HG03378 (cell line): ENCODE results near the gene CRELD2.

Source experiments
- ATAC-seq: cut with Tn5 transposase; IDR thresholded peaks from one replicate; pipeline ENCODE4 v1.9.1; 2021; ENCODE audit warnings: mild to moderate bottlenecking, moderate library complexity; ENCODE audit not compliant: unreplicated experiment

The CRELD2 gene

DNA sequence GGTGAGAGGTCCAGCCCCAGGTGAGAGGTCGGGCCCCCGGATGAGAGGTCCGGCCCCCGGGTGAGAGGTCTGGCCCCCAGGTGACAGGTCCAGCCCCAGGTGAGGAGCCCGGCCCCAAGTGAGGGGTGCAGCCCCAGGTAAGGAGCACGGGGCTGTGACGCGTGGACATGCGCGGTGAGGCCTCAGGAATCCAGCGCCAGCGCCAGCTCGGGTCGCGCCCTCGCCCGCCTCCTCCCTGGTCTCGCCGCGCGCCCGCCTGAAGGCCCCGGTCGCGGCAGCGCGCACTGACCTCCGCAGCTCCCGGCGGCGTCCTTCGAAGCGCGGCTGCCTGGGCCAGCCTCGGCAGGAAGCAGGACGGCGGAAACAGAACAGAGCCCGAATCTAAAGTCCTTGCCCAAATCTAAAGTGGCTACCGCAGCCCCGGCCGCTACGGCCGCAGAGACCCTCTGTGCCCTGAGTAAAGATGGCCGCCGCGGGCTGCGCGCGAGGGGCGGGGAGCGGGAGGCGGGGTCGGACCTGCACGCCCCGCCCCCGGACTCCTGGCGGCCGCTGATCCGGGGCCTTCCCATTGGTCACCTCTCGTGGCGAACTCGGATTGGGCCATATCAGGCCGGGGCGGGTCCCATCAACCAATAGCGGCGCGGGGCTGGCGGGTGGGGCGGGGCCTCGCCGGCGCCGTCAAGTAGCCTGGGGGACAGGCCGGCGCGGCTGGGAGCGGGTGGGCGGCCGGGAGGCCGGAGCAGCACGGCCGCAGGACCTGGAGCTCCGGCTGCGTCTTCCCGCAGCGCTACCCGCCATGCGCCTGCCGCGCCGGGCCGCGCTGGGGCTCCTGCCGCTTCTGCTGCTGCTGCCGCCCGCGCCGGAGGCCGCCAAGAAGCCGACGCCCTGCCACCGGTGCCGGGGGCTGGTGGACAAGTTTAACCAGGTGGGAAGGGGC is at the start of gene CRELD2, which contains the start of gene ALG12:
Gene CRELD2 (plus strand): TSS at position 661 of the 937 bp plus-strand sequence. CDS start 136 bp downstream, at position 797.
Gene ALG12 (minus strand): TSS at position 465 of the 937 bp plus-strand sequence. CDS start 4,673 bp downstream, outside the sequence.
- ATAC-seq: peak; percentile 62

GRCh38 chr22:49869086-49869830 is 49.2 kb upstream of the CRELD2 start:
- no peak for ATAC-seq

DNA sequence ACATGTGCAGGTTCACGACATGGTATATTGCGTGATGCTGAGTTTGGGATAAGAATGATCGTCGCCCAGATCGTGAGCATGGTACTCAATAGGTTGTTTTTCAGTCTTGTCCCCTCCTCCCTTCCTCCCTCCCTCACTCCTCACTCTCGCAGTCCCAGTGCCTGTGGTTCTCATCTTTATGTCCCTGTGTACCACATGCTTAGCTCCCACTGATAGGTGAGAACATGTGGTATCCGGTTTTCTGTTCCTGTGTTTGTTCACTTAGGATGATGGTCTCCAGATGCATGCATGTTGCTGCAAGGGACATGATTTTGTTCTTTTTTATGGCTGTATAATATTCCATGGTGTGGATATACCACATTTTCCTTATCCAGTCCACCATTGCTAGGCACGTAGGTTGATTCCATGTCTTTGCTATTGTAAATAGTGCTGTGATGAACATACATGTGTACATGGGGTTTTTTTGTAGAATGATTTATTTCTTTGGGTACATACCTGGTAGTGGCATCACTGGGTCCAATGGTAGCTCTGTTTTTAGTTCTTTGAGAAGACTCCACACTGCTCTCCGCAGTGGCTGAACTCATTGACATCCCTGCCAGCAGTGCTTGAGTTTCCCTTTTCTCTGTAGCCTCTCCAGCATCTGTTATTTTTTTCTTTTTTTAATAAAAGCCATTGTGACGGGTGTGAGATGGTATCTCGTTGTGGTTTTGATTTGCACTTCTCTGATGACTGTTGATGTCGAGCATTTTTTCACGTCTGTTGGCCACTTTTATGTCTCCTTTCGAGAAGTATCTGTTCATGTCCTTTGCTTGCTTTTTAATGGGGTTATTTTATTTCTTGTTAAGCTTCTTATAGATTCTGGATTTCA is 48.4 kb upstream of the CRELD2 start:
- no peak for ATAC-seq

DNA sequence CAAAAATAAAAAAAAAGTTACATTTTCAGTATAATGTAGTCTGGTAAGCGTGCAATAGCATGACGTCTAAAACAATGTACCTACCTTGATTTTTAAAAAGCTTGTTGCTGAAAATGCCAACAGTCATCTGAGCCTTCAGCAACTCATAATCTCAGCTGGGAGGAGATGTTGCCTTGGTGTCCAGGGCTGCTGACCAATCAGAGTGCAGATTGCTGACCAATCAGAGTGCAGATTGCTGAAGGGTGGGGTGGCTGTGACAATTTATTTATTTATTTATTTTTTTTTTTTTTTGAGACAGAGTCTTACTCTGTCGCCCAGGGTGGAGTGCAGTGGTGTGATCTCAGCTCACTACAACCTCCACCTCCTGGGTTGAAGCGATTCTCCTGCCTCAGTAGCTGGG is 47.0 kb upstream of the CRELD2 start:
- ATAC-seq: no peak

DNA sequence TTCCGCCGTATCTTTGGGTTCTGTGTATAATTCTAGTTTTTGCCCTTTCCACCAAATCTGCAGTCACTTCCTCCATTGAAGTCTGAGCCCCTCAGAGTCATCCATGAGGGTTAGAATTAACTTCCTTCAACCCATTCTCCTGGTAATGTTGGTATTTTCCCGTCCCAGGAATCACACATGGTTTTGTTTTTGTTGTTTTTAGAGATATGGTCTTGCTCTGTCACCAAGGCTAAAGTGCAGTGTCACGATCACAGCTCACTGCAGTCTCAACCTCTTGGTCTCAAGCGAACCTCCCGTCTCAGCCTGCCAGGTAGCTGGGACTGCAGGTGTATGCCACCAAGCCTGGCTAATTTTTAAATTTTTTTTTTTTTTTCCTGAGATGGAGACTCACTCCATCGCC is 46.1 kb upstream of the CRELD2 start:
- no peak for ATAC-seq

DNA sequence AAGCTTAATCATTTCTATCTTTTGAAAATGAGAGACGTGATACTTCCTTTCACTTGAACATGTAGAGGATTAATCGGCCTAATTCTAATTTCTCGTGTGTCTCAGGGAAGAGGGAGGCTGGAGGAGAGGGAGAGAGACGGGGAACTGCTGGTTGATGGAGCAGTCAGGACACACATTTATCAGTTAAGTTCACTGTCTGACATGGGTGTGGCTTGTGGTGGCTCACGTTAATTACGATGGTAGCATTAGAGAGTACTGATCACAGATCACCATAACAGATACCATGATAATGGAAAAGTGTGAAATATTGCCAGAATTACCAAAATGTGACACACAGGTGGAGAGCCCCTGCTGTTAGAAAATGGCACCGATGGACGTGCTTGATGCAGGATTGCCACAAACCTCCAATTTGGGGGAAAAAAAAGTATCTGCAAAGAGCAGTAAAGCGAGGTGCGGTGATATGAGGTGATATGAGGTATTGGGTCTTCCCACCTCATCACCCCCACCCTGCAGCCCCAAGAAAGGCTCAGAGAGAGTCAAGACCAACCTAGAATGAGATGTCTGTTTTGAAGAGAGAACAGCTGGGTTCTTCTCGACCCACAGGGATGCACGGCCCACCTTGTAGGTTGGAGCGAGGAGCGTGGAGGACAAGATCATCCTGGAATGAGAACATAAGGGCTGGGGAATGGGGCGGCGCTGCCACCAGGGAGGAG is 45.0 kb upstream of the CRELD2 start:
- ATAC-seq: no peak

DNA sequence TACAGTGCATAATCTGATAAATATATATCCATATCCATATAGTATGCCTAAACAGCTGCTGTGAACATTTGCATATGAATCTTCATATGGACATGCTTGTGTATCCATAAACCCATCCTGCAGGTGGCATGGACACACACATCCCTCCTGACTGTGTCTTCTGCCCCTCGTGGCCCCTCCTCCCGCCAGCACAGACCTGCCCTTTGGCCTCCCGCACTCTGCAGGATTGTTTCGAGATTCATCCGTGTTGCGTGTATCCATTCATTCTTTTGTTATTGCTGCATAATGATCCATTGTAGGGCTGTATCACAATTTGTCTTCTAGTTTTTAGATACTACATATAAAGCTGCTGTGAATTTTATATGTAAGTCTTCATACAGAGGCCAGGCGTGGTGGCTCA is 40.8 kb upstream of the CRELD2 start:
- no peak for ATAC-seq

GRCh38 chr22:49878206-49878605 is 40.2 kb upstream of the CRELD2 start:
- ATAC-seq: no peak

- no peak for ATAC-seq
Observed at GRCh38 chr22:49879871-49880270, 38.6 kb upstream of the CRELD2 start.

GRCh38 chr22:49880281-49880680 is 38.2 kb upstream of the CRELD2 start:
- ATAC-seq: no peak

DNA sequence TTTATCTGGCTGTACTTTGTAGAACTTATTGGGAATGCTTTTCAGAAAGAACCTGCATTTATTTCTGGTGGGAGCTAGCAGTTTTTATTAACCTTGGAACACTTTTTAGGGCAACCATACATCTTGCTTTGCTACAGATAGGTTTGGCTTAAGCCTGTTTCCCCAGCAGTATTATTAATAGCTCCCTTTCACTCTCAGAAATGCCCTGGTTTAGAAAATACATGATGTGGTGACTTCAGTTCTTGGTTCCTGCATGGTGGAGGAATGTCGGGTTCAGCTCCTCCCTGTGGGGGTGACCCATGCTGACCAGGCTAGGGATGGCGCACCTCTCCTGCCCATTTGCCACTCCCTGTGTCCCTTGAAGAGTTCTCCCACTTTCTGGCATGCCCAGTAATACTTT is 36.6 kb upstream of the CRELD2 start:
- no peak for ATAC-seq

DNA sequence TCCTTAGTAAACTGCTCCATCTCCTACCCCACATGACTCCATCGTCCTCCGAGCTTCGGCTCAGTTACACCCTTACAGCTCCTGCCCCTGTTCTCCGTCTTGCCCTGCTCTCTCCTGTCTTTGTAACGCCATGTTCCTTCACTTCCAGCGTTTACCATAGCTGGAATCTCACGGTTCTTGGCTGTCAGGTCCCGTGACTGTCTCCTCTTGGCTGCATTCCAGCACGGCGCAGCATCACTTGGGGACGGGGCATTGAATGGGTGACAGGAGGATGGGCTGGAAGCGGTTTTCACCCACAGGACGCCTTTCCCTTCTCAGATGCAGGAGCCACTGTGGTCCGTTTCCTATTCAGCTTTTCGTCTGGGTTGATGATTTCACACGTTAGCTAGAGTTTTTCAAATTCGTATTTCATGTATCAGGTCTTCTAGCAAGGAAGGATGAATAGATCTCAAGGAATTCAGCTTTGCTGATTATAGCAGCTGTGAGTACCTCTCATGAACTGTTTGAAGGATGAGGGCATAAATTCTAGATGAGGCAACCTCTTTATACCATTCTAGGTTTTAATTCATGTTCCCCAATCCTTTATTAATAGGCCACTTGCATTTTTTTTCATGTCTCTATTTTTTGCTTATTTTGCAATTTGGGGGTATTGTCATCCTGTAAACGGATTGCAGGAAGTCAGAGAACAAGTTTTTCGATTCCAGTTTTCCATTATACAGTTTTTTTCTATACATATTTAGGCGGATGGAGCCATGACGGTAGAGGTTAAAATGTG is 35.7 kb upstream of the CRELD2 start:
- ATAC-seq: no peak

DNA sequence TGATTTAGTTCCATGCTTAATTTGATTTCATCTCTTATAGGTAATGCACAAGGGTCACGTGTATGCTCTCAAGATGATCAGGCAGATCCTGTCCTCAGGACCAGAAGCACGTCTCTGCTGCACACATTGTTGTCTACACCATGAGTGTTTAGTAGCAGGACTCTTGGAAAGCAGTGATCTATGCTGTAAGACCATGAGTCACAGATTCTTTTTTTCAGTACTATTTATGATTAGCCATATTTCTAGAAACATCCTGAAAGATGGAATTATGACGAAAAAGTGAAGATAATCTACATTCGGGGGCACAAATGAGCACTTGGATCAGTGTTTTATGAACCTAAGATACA is 35.2 kb upstream of the CRELD2 start:
- no peak for ATAC-seq

DNA sequence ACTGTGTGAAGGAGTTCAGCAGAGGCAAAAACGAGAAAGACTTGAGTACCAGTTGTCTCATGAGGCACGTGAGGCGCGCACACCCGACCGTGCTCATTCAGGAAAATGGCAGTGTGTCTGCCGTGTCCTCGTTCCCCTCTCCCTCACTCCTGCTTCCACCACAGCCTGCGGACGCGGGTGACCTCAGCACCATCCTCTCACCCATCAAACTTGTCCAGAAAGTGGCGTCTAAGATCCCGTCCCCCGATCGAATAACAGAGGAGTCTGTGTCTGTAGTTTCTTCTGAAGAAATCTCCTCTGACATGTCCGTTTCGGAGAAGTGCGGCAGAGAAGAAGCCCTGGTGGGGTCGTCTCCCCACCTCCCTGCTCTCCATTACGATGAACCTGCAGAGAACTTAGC is 34.4 kb upstream of the CRELD2 start:
- ATAC-seq: no peak

DNA sequence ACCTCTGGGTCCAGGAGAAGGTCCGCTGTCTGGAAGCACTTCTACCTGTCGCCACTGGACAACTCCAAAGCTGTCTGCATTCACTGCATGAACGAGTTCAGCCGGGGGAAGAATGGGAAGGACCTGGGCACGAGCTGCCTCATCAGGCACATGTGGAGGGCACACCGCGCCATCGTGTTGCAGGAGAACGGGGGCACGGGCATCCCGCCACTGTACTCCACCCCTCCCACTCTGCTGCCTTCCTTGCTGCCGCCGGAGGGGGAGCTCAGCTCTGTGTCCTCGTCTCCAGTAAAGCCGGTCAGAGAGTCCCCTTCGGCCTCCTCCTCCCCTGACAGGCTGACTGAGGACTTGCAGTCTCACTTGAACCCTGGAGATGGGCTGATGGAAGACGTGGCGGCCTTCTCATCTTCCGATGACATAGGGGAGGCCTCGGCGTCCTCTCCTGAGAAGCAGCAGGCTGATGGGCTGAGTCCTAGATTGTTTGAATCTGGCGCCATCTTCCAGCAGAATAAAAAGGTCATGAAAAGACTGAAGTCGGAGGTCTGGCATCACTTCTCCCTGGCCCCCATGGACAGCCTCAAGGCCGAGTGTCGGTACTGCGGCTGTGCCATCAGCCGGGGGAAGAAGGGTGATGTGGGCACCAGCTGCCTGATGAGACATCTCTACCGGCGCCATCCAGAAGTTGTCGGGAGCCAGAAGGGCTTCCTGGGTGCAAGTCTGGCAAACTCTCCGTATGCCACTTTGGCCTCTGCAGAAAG is 33.8 kb upstream of the CRELD2 start:
- ATAC-seq: no peak

DNA sequence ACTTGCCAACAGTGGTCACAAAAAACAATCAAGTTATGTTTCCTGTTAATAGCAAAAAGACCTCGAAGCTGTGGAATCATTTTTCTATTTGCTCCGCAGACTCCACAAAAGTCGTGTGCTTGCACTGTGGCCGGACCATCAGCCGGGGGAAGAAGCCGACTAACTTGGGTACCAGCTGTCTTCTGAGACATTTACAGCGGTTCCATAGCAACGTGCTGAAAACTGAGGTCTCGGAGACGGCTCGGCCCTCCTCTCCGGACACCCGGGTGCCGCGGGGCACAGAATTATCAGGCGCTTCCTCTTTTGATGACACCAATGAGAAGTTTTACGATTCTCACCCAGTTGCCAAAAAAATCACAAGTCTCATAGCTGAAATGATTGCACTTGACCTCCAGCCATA is 33.2 kb upstream of the CRELD2 start:
- no peak for ATAC-seq

- ATAC-seq: no peak
Observed at GRCh38 chr22:49885881-49886280, 32.6 kb upstream of the CRELD2 start.

GRCh38 chr22:49886346-49887063 is 31.9 kb upstream of the CRELD2 start:
- no peak for ATAC-seq
